Cortex of kidney (tissue), 1 donor: ENCODE data around the gene MICAL3.

Experiments used
- DNase-seq: peaks from one replicate; lab custom pipeline; 2025; lab: John Stamatoyannopoulos, UW

The MICAL3 gene

GRCh38 chr22:17972385-17973191, 51.8 kb downstream of the MICAL3 start:
- no peak for DNase-seq

- no peak for DNase-seq
Measured at GRCh38 chr22:17971711-17972110, 52.6 kb downstream of the MICAL3 start.

GRCh38 chr22:17970201-17970708, 54.1 kb downstream of the MICAL3 start:
- no peak for DNase-seq

- no peak for DNase-seq
Measured at GRCh38 chr22:17969701-17970113, 54.7 kb downstream of the MICAL3 start.

GRCh38 chr22:17968126-17968525, 56.2 kb downstream of the MICAL3 start:
- DNase-seq = no peak

- no peak for DNase-seq
Measured at GRCh38 chr22:17966403-17966717, 58.0 kb downstream of the MICAL3 start.

- no peak for DNase-seq
Measured at GRCh38 chr22:17965538-17966402, 58.6 kb downstream of the MICAL3 start.

- no peak for DNase-seq
Measured at GRCh38 chr22:17964643-17965042, 59.7 kb downstream of the MICAL3 start.

- no peak for DNase-seq
Measured at GRCh38 chr22:17964156-17964555, 60.2 kb downstream of the MICAL3 start.

GRCh38 chr22:17963015-17963414, 61.3 kb downstream of the MICAL3 start:
- DNase-seq = no peak

GRCh38 chr22:17962168-17962567, 62.2 kb downstream of the MICAL3 start:
- DNase-seq = no peak

- DNase-seq = no peak
Measured at GRCh38 chr22:17961446-17961729, 63.0 kb downstream of the MICAL3 start.

- no peak for DNase-seq
Measured at GRCh38 chr22:17960695-17961445, 63.5 kb downstream of the MICAL3 start.

- no peak for DNase-seq
Measured at GRCh38 chr22:17960011-17960410, 64.3 kb downstream of the MICAL3 start.

GRCh38 chr22:17958166-17958565, 66.2 kb downstream of the MICAL3 start:
- no peak for DNase-seq

- no peak for DNase-seq
Measured at GRCh38 chr22:17957693-17958092, 66.7 kb downstream of the MICAL3 start.

- no peak for DNase-seq
Measured at GRCh38 chr22:17957204-17957603, 67.2 kb downstream of the MICAL3 start.

GRCh38 chr22:17956630-17957029, 67.7 kb downstream of the MICAL3 start:
- no peak for DNase-seq

GRCh38 chr22:17955590-17956379, 68.6 kb downstream of the MICAL3 start:
- DNase-seq = no peak

- DNase-seq = no peak
Measured at GRCh38 chr22:17954860-17955587, 69.3 kb downstream of the MICAL3 start.
